WTC11 (cell line): Measurements from ENCODE around the gene ZFAND3. TPM values are rescaled to one million over a fixed set of nuclear protein-coding genes. Genes with fewer than 3 reads are reported as not detected.

Source experiments
- ATAC-seq: fragments of 200-7000 bp; cut with Tn5 transposase; 2 replicates; pipeline ENCODE4 v1.10.0; 2021; ENCODE audit warnings: mild to moderate bottlenecking, moderate library complexity
- CTCF ChIA-PET: fragments of 300-600 bp; sonication (Branson Sonifier 250); formaldehyde crosslinking; loops from one replicate; lab custom pipeline; 2021; ENCODE audit warnings: antibody characterized with exemption; lab: Charles Lee
- POLR2A ChIA-PET: fragments of 350-600 bp; sonication (Branson Sonifier 250); formaldehyde crosslinking; loops from one replicate; lab custom pipeline; 2021; ENCODE audit warnings: antibody characterized with exemption; lab: Charles Lee
- DNase-seq: peaks from one replicate; pipeline ENCODE4 v3.0.0; 2021; ENCODE audit warnings: low spot score
- H3K27ac Mint-ChIP-seq: 2 replicates; pipeline ENCODE4 v1.8.0; 2021; ENCODE audit warnings: mixed read lengths
- H3K27me3 Mint-ChIP-seq: 2 replicates; pipeline ENCODE4 v1.8.0; 2021; ENCODE audit warnings: low read depth, mild to moderate bottlenecking, moderate library complexity, mixed read lengths
- H3K36me3 Mint-ChIP-seq: 2 replicates; pipeline ENCODE4 v1.8.0; 2021; ENCODE audit warnings: mixed read lengths
- H3K4me1 Mint-ChIP-seq: 2 replicates; pipeline ENCODE4 v1.8.0; 2022; ENCODE audit warnings: mixed read lengths
- H3K4me3 Mint-ChIP-seq: 2 replicates; pipeline ENCODE4 v1.8.0; 2021; ENCODE audit warnings: mild to moderate bottlenecking, moderate library complexity, mixed read lengths
- H3K9me3 Mint-ChIP-seq: 2 replicates; pipeline ENCODE4 v1.8.0; 2021; ENCODE audit warnings: mixed read lengths
- ATF2 ChIP-seq: sonication (generic); formaldehyde crosslinking; IDR thresholded peaks from 2 replicates; pipeline ENCODE4 v1.8.1; 2022; ENCODE audit warnings: low read depth, missing genetic modification reagents, borderline replicate concordance
- CREB1 ChIP-seq: sonication (generic); formaldehyde crosslinking; IDR thresholded peaks from 2 replicates; pipeline ENCODE4 v1.8.0; 2023; ENCODE audit warnings: mild to moderate bottlenecking, missing genetic modification reagents
- E2F1 ChIP-seq: sonication (generic); formaldehyde crosslinking; IDR thresholded peaks from 2 replicates; pipeline ENCODE4 v1.8.0; 2022; ENCODE audit warnings: mild to moderate bottlenecking, missing genetic modification reagents
- E2F4 ChIP-seq: sonication (generic); formaldehyde crosslinking; IDR thresholded peaks from 2 replicates; pipeline ENCODE4 v1.8.1; 2022; ENCODE audit warnings: low read depth, mild to moderate bottlenecking, moderate library complexity, missing genetic modification reagents, borderline replicate concordance
- FOXK1 ChIP-seq: sonication (generic); formaldehyde crosslinking; IDR thresholded peaks from 2 replicates; pipeline ENCODE4 v1.8.0; 2022; ENCODE audit warnings: mild to moderate bottlenecking, moderate library complexity, missing genetic modification reagents
- GTF2I ChIP-seq: fragments of 250-450 bp; sonication (Bioruptor Pico); conservative IDR thresholded peaks from 2 replicates; pipeline ENCODE4 v1.4.0; 2021; ENCODE audit warnings: mild to moderate bottlenecking
- HMGXB4 ChIP-seq: sonication (generic); formaldehyde crosslinking; IDR thresholded peaks from 2 replicates; pipeline ENCODE4 v1.8.1; 2023; ENCODE audit warnings: mild to moderate bottlenecking, moderate library complexity, missing genetic modification reagents
- IRF1 ChIP-seq: sonication (generic); formaldehyde crosslinking; IDR thresholded peaks from 2 replicates; pipeline ENCODE4 v1.8.0; 2023; ENCODE audit warnings: missing genetic modification reagents
- MAX ChIP-seq: sonication (generic); formaldehyde crosslinking; IDR thresholded peaks from 2 replicates; pipeline ENCODE4 v1.8.0; 2022; ENCODE audit warnings: mild to moderate bottlenecking, missing genetic modification reagents
- MLX ChIP-seq: sonication (generic); formaldehyde crosslinking; IDR thresholded peaks from 2 replicates; pipeline ENCODE4 v1.8.1; 2023; ENCODE audit warnings: mild to moderate bottlenecking, missing genetic modification reagents, moderate library complexity
- NFE2L1 ChIP-seq: sonication (generic); formaldehyde crosslinking; IDR thresholded peaks from 2 replicates; pipeline ENCODE4 v1.8.1; 2023; ENCODE audit warnings: missing genetic modification reagents
- NR1H2 ChIP-seq: sonication (generic); formaldehyde crosslinking; IDR thresholded peaks from 2 replicates; pipeline ENCODE4 v1.9.0; 2021; ENCODE audit warnings: mild to moderate bottlenecking, moderate library complexity, missing genetic modification reagents
- RELA ChIP-seq: sonication (generic); formaldehyde crosslinking; IDR thresholded peaks from 2 replicates; pipeline ENCODE4 v1.8.1; 2022; ENCODE audit warnings: missing genetic modification reagents, mild to moderate bottlenecking, borderline replicate concordance
- SMAD4 ChIP-seq: sonication (generic); formaldehyde crosslinking; IDR thresholded peaks from 2 replicates; pipeline ENCODE4 v1.8.0; 2022; ENCODE audit warnings: mild to moderate bottlenecking, missing genetic modification reagents
- SOX15 ChIP-seq: fragments of 250-450 bp; sonication (Bioruptor Pico); IDR thresholded peaks from 2 replicates; pipeline ENCODE4 v1.9.0; 2021; ENCODE audit warnings: mild to moderate bottlenecking
- USF1 ChIP-seq: sonication (generic); formaldehyde crosslinking; IDR thresholded peaks from 2 replicates; pipeline ENCODE4 v1.8.0; 2022; ENCODE audit warnings: mild to moderate bottlenecking, missing genetic modification reagents
- ZNF263 ChIP-seq: sonication (generic); formaldehyde crosslinking; IDR thresholded peaks from 2 replicates; pipeline ENCODE4 v1.8.1; 2022; ENCODE audit warnings: low read depth, mild to moderate bottlenecking, moderate library complexity, missing genetic modification reagents
- ZNF532 ChIP-seq: fragments of 250-450 bp; sonication (Bioruptor Pico); IDR thresholded peaks from 2 replicates; pipeline ENCODE4 v1.9.0; 2021; ENCODE audit warnings: mild to moderate bottlenecking, borderline replicate concordance
- total RNA-seq: library from RNA; stranded (reverse); gene quantifications from 3 replicates; pipeline ENCODE4 v1.2.3, GENCODE V29; 2021

The ZFAND3 gene
- total RNA-seq, 1 experiment from 2014 or later: 50.3 TPM

GRCh38 chr6:38032797-38033196 lies 213.3 kb downstream of the ZFAND3 start (continued):
- TF ChIP-seq E2F4 (CRISPR knock-in tag): no peak
- TF ChIP-seq, all 79 proteins: peak for 0

- ChIA-PET POLR2A (interaction anchor here (0.5 to 0.7 kb wide), 3 partner anchors 30 to 739 kb away, joined by 3 read pairs; no protein-coding TSS in a partner anchor), CTCF (interaction anchor here (0.6 to 3.2 kb wide), 17 partner anchors 11 to 537 kb away, joined by 3 to 14 read pairs (median 4); no protein-coding TSS in a partner anchor)
- Mint-ChIP-seq H3K9me3 (peaks cover 10% of the 10 kb centered on the region), H3K4me1 (peaks cover 44% of the 10 kb centered on the region), H3K27ac (no peak overlapping the region), H3K27me3 (no peaks in the 10 kb centered on the region), H3K36me3 (no peaks in the 10 kb centered on the region), H3K4me3 (no peak overlapping the region)
- DNase-seq (no peak), ATAC-seq (no peak)
- TF ChIP-seq FOXK1 (CRISPR knock-in tag): no peak
- no peak for TF ChIP-seq RELA (CRISPR knock-in tag)
- TF ChIP-seq MAX (CRISPR knock-in tag): no peak
- TF ChIP-seq HMGXB4 (CRISPR knock-in tag): no peak
- no peak for TF ChIP-seq USF1 (CRISPR knock-in tag)
- no peak for TF ChIP-seq CREB1 (CRISPR knock-in tag)
- TF ChIP-seq ATF2: no peak
Measured at GRCh38 chr6:38033442-38033982, 214.0 kb downstream of the ZFAND3 start.

- DNase-seq: no peak
- ChIA-PET CTCF (interaction anchor here (0.7 to 3.2 kb wide), 16 partner anchors 13 to 536 kb away, joined by 3 to 14 read pairs (median 5); no protein-coding TSS in a partner anchor), POLR2A (interaction anchor here (0.5 to 0.6 kb wide), 2 partner anchors 31 to 739 kb away, joined by 3 read pairs; no protein-coding TSS in a partner anchor)
- H3K36me3 Mint-ChIP-seq: no peaks in the 10 kb centered on the region
- H3K27me3 Mint-ChIP-seq: no peaks in the 10 kb centered on the region
- H3K4me1 Mint-ChIP-seq: peaks cover 44% of the 10 kb centered on the region
- H3K9me3 Mint-ChIP-seq: peaks cover 10% of the 10 kb centered on the region
- no peak overlapping the region for H3K4me3 Mint-ChIP-seq
- H3K27ac Mint-ChIP-seq: no peak overlapping the region
- ATAC-seq: no peak
- TF ChIP-seq ZNF263 (CRISPR knock-in tag) (no peak), NFE2L1 (CRISPR knock-in tag) (no peak), SOX15 (CRISPR knock-in tag) (no peak), ZNF532 (CRISPR knock-in tag) (no peak), IRF1 (CRISPR knock-in tag) (no peak), SMAD4 (no peak), NR1H2 (no peak), MAX (CRISPR knock-in tag) (no peak), MLX (no peak), GTF2I (CRISPR knock-in tag) (no peak), E2F1 (CRISPR knock-in tag) (no peak)
Measured at GRCh38 chr6:38034274-38034914, 214.9 kb downstream of the ZFAND3 start.
